B cell (primary cell): ENCODE data around the gene PIGR.

ENCODE experiments used
- EZH2 ChIP-seq: IDR thresholded peaks from 2 replicates; pipeline ENCODE4 v1.6.1; 2012; ENCODE audit warnings: borderline replicate concordance, low read depth, mild to moderate bottlenecking, moderate library complexity, low read length; ENCODE audit not compliant: insufficient read depth, poor library complexity, severe bottlenecking
- TF ChIP-seq, protein P1 (sequence below): fragments of 200-600 bp; IDR thresholded peaks from one replicate; pipeline ENCODE4 v1.8.0; 2022; ENCODE audit warnings: antibody characterized with exemption, mild to moderate bottlenecking

DNA sequence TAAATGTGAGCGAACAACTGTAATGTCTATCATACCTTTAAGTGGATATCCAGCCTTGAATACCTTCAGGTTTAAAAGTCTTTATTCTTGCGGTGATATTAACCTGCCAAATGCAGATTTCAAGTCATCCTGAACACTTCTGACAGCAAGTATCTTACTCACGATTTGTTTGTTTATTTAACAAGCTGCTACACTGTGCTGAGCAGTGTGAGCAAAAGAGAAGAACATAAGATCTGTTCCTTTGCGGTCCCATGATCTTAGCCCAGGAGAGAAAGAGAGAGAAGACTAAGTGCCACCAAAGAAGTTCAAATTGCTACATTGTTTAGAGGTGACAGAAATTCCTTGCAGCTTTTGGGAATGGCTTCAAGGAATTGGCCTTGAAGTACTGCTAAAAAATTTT is 58.6 kb downstream of the PIGR start:
- TF ChIP-seq, protein P1, sequence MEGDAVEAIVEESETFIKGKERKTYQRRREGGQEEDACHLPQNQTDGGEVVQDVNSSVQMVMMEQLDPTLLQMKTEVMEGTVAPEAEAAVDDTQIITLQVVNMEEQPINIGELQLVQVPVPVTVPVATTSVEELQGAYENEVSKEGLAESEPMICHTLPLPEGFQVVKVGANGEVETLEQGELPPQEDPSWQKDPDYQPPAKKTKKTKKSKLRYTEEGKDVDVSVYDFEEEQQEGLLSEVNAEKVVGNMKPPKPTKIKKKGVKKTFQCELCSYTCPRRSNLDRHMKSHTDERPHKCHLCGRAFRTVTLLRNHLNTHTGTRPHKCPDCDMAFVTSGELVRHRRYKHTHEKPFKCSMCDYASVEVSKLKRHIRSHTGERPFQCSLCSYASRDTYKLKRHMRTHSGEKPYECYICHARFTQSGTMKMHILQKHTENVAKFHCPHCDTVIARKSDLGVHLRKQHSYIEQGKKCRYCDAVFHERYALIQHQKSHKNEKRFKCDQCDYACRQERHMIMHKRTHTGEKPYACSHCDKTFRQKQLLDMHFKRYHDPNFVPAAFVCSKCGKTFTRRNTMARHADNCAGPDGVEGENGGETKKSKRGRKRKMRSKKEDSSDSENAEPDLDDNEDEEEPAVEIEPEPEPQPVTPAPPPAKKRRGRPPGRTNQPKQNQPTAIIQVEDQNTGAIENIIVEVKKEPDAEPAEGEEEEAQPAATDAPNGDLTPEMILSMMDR, result no peak
- no peak for TF ChIP-seq EZH2
